ENCODE data around the gene HBE1. TPM values are rescaled to one million over a fixed set of nuclear protein-coding genes. Genes with fewer than 3 reads are reported as not detected.
A peak's percentile ranks its signal among the peaks of the same experiment; 100 is the strongest.

HBE1 gene
- total and polyA plus RNA-seq, 9 of the 15 experiments (the other 6 are each of a cell fraction or from before 2014, with no cell fraction given) = 612 to 10,250 (median 2,181) TPM

DNA sequence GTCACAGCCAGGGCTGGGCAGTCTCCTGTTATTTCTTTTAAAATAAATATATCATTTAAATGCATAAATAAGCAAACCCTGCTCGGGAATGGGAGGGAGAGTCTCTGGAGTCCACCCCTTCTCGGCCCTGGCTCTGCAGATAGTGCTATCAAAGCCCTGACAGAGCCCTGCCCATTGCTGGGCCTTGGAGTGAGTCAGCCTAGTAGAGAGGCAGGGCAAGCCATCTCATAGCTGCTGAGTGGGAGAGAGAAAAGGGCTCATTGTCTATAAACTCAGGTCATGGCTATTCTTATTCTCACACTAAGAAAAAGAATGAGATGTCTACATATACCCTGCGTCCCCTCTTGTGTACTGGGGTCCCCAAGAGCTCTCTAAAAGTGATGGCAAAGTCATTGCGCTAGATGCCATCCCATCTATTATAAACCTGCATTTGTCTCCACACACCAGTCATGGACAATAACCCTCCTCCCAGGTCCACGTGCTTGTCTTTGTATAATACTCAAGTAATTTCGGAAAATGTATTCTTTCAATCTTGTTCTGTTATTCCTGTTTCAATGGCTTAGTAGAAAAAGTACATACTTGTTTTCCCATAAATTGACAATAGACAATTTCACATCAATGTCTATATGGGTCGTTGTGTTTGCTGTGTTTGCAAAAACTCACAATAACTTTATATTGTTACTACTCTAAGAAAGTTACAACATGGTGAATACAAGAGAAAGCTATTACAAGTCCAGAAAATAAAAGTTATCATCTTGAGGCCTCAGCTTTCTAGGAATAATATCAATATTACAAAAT is 18.6 kb upstream of the HBE1 start:
- Histone ChIP-seq H3K4me1 (replicated peaks in 1 of 2; ENCODE audit: control insufficient read depth in 2 of 2, insufficient read depth in 2 of 2, low read length in 2 of 2) (peaks cover 16 to 77% of the 10 kb centered on the region in 2 experiments; a peak in 4 of 5 replicates), H3K9me1 (ENCODE audit: control insufficient read depth, insufficient read depth, low read length) (no peaks in the 10 kb centered on the region), H3K36me3 (ENCODE audit: control insufficient read depth, insufficient read depth, low read length) (peaks cover 21% of the 10 kb centered on the region), H3K9me3 (replicated peaks; ENCODE audit: control insufficient read depth, insufficient read depth, low read depth, low read length) (no peaks in the 10 kb centered on the region), H3K27me3 (ENCODE audit: control insufficient read depth in 2 of 2, insufficient read depth in 2 of 2, low read length in 2 of 2) (no peaks in the 10 kb centered on the region), H3K27ac (ENCODE audit: extremely low read depth, low read depth, low read length) (peak overlapping the region; percentile 86), H4K20me1 (replicated peaks; ENCODE audit: control insufficient read depth, insufficient read depth, low read length) (no peaks in the 10 kb centered on the region), H3K79me2 (ENCODE audit: control insufficient read depth, insufficient read depth, low read length) (peaks cover 83% of the 10 kb centered on the region), H2AFZ (ENCODE audit: low read depth, low read length) (peak overlapping the region; percentile 35; the same call in 1 of the 2 replicates), H3K4me2 (ENCODE audit: insufficient read depth, low read length) (peak overlapping the region; percentile 81), H3K9ac (ENCODE audit: insufficient read depth in 1 of 2, low read depth in 2 of 2, low read length in 2 of 2) (peak overlapping the region in 1 of 2 experiments; percentile 59; a peak in 2 of 4 replicates), H3K4me3 (no peak overlapping the region)
- DNase-seq (ENCODE audit: extremely low read depth in 1 of 4, low spot score in 3 of 4) (peak; percentile 74 to 95 (median 79)), ATAC-seq (peak; percentile 91), FAIRE-seq (peak; percentile 91)
- POLR2A ChIA-PET = interaction anchor here (0.6 to 6.4 kb wide), 11 partner anchors 10 to 1512 kb away, joined by 3 to 40 read pairs (median 5); partner anchors contain the start of genes HBE1, HBG1 and HBG2
- in situ Hi-C loops (cut with MboI) (loop anchor here (5.0 kb wide), 2 partner anchors 46 to 166 kb away; no protein-coding TSS in a partner anchor), intact Hi-C loops (cut with micrococcal nuclease) (loop anchor here (2.0 to 10.0 kb wide), 4 partner anchors 36 to 306 kb away; partner anchors contain the start of genes TRIM6 and UBQLN3)
- CTCF ChIA-PET (ENCODE audit: low intra/inter-chr PET ratio) = interaction anchor here (1.4 kb wide), 1 partner anchor 83 kb away, joined by 4 read pairs; no protein-coding TSS in a partner anchor
- WGBS (ENCODE audit: insufficient coverage, low coverage, missing lambda C conversion rate) = 3% methylated on average over 7 of the region's 7 CpGs
- BruUV-seq (replicated peaks) = no TSS peak
- TF ChIP-seq NONO (IDR thresholded peaks at IDR 0.05; ENCODE audit: low read depth in 2 of 2, low read length in 1 of 2) = no peak
- TF ChIP-seq HDAC2 (IDR thresholded peaks at IDR 0.05) = peak; percentile 60; the same call in 1 of the 2 replicates
- TF ChIP-seq STAT5A (IDR thresholded peaks at IDR 0.05; ENCODE audit: borderline replicate concordance, low read length) = peak; percentile 87
- no peak for TF ChIP-seq ZNF165 (CRISPR knock-in tag; IDR thresholded peaks at IDR 0.05; ENCODE audit: borderline replicate concordance)
- no peak for TF ChIP-seq ZNF133 (CRISPR knock-in tag; IDR thresholded peaks at IDR 0.05)
- TF ChIP-seq ZNF384 (IDR thresholded peaks at IDR 0.05; ENCODE audit: low read depth, low read length) = no peak
- TF ChIP-seq SUPT5H (IDR thresholded peaks at IDR 0.05) = peak; percentile 38
- TF ChIP-seq, protein P1, sequence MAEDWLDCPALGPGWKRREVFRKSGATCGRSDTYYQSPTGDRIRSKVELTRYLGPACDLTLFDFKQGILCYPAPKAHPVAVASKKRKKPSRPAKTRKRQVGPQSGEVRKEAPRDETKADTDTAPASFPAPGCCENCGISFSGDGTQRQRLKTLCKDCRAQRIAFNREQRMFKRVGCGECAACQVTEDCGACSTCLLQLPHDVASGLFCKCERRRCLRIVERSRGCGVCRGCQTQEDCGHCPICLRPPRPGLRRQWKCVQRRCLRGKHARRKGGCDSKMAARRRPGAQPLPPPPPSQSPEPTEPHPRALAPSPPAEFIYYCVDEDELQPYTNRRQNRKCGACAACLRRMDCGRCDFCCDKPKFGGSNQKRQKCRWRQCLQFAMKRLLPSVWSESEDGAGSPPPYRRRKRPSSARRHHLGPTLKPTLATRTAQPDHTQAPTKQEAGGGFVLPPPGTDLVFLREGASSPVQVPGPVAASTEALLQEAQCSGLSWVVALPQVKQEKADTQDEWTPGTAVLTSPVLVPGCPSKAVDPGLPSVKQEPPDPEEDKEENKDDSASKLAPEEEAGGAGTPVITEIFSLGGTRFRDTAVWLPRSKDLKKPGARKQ (CRISPR knock-in tag; IDR thresholded peaks at IDR 0.05) = no peak
- TF ChIP-seq ZNF175 (CRISPR knock-in tag; IDR thresholded peaks at IDR 0.05; ENCODE audit: low read depth) = no peak
- TF ChIP-seq, protein P2, sequence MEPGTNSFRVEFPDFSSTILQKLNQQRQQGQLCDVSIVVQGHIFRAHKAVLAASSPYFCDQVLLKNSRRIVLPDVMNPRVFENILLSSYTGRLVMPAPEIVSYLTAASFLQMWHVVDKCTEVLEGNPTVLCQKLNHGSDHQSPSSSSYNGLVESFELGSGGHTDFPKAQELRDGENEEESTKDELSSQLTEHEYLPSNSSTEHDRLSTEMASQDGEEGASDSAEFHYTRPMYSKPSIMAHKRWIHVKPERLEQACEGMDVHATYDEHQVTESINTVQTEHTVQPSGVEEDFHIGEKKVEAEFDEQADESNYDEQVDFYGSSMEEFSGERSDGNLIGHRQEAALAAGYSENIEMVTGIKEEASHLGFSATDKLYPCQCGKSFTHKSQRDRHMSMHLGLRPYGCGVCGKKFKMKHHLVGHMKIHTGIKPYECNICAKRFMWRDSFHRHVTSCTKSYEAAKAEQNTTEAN (CRISPR knock-in tag; IDR thresholded peaks at IDR 0.05) = no peak
- TF ChIP-seq CHD1 (IDR thresholded peaks at IDR 0.05; ENCODE audit: low read length) = no peak
- peak; percentile 62 for TF ChIP-seq POLR2A (conservative IDR thresholded peaks at IDR 0.05)
- TF ChIP-seq ZNF785 (CRISPR knock-in tag; IDR thresholded peaks at IDR 0.05) = no peak
- no peak for TF ChIP-seq DDX20 (tag; IDR thresholded peaks at IDR 0.05; ENCODE audit: low read depth)
- TF ChIP-seq RBM22 (IDR thresholded peaks at IDR 0.05; ENCODE audit: low read depth, low read length, poor library complexity, severe bottlenecking) = no peak
- TF ChIP-seq, protein P3, sequence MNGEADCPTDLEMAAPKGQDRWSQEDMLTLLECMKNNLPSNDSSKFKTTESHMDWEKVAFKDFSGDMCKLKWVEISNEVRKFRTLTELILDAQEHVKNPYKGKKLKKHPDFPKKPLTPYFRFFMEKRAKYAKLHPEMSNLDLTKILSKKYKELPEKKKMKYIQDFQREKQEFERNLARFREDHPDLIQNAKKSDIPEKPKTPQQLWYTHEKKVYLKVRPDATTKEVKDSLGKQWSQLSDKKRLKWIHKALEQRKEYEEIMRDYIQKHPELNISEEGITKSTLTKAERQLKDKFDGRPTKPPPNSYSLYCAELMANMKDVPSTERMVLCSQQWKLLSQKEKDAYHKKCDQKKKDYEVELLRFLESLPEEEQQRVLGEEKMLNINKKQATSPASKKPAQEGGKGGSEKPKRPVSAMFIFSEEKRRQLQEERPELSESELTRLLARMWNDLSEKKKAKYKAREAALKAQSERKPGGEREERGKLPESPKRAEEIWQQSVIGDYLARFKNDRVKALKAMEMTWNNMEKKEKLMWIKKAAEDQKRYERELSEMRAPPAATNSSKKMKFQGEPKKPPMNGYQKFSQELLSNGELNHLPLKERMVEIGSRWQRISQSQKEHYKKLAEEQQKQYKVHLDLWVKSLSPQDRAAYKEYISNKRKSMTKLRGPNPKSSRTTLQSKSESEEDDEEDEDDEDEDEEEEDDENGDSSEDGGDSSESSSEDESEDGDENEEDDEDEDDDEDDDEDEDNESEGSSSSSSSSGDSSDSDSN (IDR thresholded peaks at IDR 0.05; ENCODE audit: borderline replicate concordance in 1 of 2, low read depth in 2 of 2, low read length in 2 of 2) = no peak; a peak in 1 of 4 replicates
- no peak for TF ChIP-seq SNRNP70 (optimal IDR thresholded peaks at IDR 0.05; ENCODE audit: low read depth, low read length)

All from K562 (cell line).